GM08714 (cell line): ENCODE data around the gene ZNF562.

Experiments
- H3K4me3 ChIP-seq: fragments of 200-500 bp; sonication (Bioruptor generic); 2 replicates; pipeline ENCODE4 v1.5.1; 2014; ENCODE audit warnings: mild to moderate bottlenecking, low read length, inconsistent platforms
- ZNF274 ChIP-seq: IDR thresholded peaks from 2 replicates; pipeline ENCODE4 v1.6.1; 2012; ENCODE audit warnings: mild to moderate bottlenecking, low read depth, low read length

The ZNF562 gene

GRCh38 chr19:9610484-9611113, 64.3 kb downstream of the ZNF562 start:
- TF ChIP-seq ZNF274: no peak
- H3K4me3 ChIP-seq: no peak overlapping the region

- TF ChIP-seq ZNF274: no peak
- H3K4me3 ChIP-seq: no peak overlapping the region
Measured at GRCh38 chr19:9608912-9609311, 66.0 kb downstream of the ZNF562 start.

- TF ChIP-seq ZNF274: no peak
- no peak overlapping the region for H3K4me3 ChIP-seq
Measured at GRCh38 chr19:9597027-9597426, 77.9 kb downstream of the ZNF562 start.
